ENCODE measurements around the gene CHDH. TPM values are rescaled to one million over a fixed set of nuclear protein-coding genes. Genes with fewer than 3 reads are reported as not detected.

The CHDH gene
- total and polyA plus RNA-seq, 7 experiments from 2014 or later: 0.05 to 1.3 (median 0.27) TPM; not detected in 2

- H3K4me1 Mint-ChIP-seq: peaks cover 0 to 5% (median 0%) of the 10 kb centered on the region in 7 donors
- Histone ChIP-seq H3K27me3 (ENCODE audit: control insufficient read depth in 2 of 2, insufficient read depth in 2 of 2, low read length in 2 of 2) (no peaks in the 10 kb centered on the region), H3K4me1 (ENCODE audit: control insufficient read depth in 2 of 2, insufficient read depth in 2 of 2, low read length in 2 of 2) (no peaks in the 10 kb centered on the region), H3K4me3 (ENCODE audit: low read length) (no peak overlapping the region), H3K27ac (ENCODE audit: low read depth, low read length) (no peak overlapping the region), H3K36me3 (ENCODE audit: control insufficient read depth in 2 of 3, insufficient read depth in 3 of 3, low read length in 3 of 3) (no peaks in the 10 kb centered on the region), H3K9me3 (ENCODE audit: control insufficient read depth in 2 of 3, low read length in 3 of 3) (no peaks in the 10 kb centered on the region)
- peaks cover 0 to 20% (median 9%) of the 10 kb centered on the region in 5 donors for H3K27me3 Mint-ChIP-seq
- intact Hi-C loops (cut with micrococcal nuclease): no loop called here
- ATAC-seq: no peak
- CTCF ChIA-PET: no interaction called here
- no peaks in the 10 kb centered on the region for H3K36me3 Mint-ChIP-seq
- no peak overlapping the region for H3K4me3 Mint-ChIP-seq
- peaks cover 0 to 2% (median 0%) of the 10 kb centered on the region in 11 donors for H3K9me3 Mint-ChIP-seq
- POLR2A ChIA-PET: no interaction called here
- DNase-seq: no peak
- H3K27ac Mint-ChIP-seq: no peak overlapping the region
Observed at GRCh38 chr3:53775834-53776251, 70.4 kb downstream of the CHDH start.

DNA sequence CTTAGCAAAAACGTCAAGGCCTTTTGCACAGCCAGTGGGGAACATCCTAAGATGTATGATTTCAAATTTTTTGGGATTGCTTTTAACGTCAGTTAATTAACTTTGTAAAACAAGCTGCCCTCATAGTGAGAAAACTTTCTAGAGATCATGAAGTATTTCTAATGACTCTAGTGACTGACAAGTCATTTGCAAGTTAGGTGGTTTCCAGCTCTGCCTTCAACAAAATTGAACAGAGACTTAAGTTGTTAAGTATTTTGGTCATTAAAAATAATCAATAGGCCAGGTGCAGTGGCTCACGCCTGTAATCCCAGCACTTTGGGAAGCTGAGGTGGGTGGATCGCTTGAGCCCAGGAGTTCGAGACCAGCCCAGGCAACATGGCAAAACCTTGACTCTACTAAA is 71.2 kb downstream of the CHDH start:
- ATAC-seq (no peak), DNase-seq (no peak)
- Histone ChIP-seq H3K27ac (ENCODE audit: low read depth, low read length) (no peak overlapping the region), H3K4me3 (ENCODE audit: low read length) (no peak overlapping the region), H3K36me3 (ENCODE audit: control insufficient read depth in 2 of 3, insufficient read depth in 3 of 3, low read length in 3 of 3) (no peaks in the 10 kb centered on the region), H3K4me1 (ENCODE audit: control insufficient read depth in 2 of 2, insufficient read depth in 2 of 2, low read length in 2 of 2) (no peaks in the 10 kb centered on the region), H3K9me3 (ENCODE audit: control insufficient read depth in 2 of 3, low read length in 3 of 3) (no peaks in the 10 kb centered on the region), H3K27me3 (ENCODE audit: control insufficient read depth in 2 of 2, insufficient read depth in 2 of 2, low read length in 2 of 2) (no peaks in the 10 kb centered on the region)
- peaks cover 0 to 3% (median 0%) of the 10 kb centered on the region in 11 donors for H3K9me3 Mint-ChIP-seq
- ChIA-PET CTCF (no interaction called here), POLR2A (no interaction called here)
- intact Hi-C loops (cut with micrococcal nuclease): no loop called here
- no peaks in the 10 kb centered on the region for H3K36me3 Mint-ChIP-seq
- no peak overlapping the region for H3K4me3 Mint-ChIP-seq
- no peak overlapping the region for H3K27ac Mint-ChIP-seq
- H3K27me3 Mint-ChIP-seq: peaks cover 6 to 22% (median 16%) of the 10 kb centered on the region in 5 donors
- H3K4me1 Mint-ChIP-seq: peaks cover 0 to 5% (median 0%) of the 10 kb centered on the region in 7 donors

DNA sequence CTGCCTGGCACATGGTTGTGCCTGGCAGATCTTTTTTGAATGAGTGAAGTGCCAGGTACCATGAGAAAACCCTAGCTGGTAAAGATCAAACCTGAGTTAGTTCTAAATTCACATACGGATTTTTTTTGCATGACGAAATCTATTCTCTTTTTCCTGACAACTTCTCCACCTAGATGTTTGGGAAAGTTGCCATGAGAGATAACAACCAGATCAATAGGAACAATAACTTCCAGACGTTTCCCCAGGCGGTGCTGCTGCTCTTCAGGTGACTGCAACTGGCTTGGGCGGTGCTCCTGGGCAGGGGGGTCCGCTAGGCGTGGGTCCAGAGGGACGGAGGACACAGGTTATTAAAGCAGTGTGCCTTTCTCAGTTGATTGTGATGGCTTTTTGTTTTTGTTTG is 71.8 kb downstream of the CHDH start:
- Histone ChIP-seq H3K36me3 (ENCODE audit: control insufficient read depth in 2 of 3, insufficient read depth in 3 of 3, low read length in 3 of 3) (no peaks in the 10 kb centered on the region), H3K27ac (ENCODE audit: low read depth, low read length) (no peak overlapping the region), H3K4me3 (ENCODE audit: low read length) (no peak overlapping the region), H3K27me3 (ENCODE audit: control insufficient read depth in 2 of 2, insufficient read depth in 2 of 2, low read length in 2 of 2) (no peaks in the 10 kb centered on the region), H3K4me1 (ENCODE audit: control insufficient read depth in 2 of 2, insufficient read depth in 2 of 2, low read length in 2 of 2) (no peaks in the 10 kb centered on the region), H3K9me3 (ENCODE audit: control insufficient read depth in 2 of 3, low read length in 3 of 3) (no peaks in the 10 kb centered on the region)
- Mint-ChIP-seq H3K36me3 (no peaks in the 10 kb centered on the region), H3K4me3 (no peak overlapping the region), H3K9me3 (peaks cover 0 to 3% (median 0%) of the 10 kb centered on the region in 11 donors), H3K27ac (no peak overlapping the region), H3K27me3 (peaks cover 8 to 25% (median 18%) of the 10 kb centered on the region in 5 donors), H3K4me1 (peaks cover 0 to 5% (median 0%) of the 10 kb centered on the region in 7 donors)
- ChIA-PET CTCF (no interaction called here), POLR2A (no interaction called here)
- intact Hi-C loops (cut with micrococcal nuclease): no loop called here
- ATAC-seq (no peak), DNase-seq (no peak)

GRCh38 chr3:53773611-53774368 is 72.4 kb downstream of the CHDH start:
- ATAC-seq (no peak), DNase-seq (no peak)
- H3K27ac Mint-ChIP-seq: no peak overlapping the region
- no peaks in the 10 kb centered on the region for H3K9me3 ChIP-seq (ENCODE audit: control insufficient read depth in 2 of 3, low read length in 3 of 3)
- H3K4me1 Mint-ChIP-seq: peaks cover 0 to 5% (median 0%) of the 10 kb centered on the region in 7 donors
- no peaks in the 10 kb centered on the region for H3K4me1 ChIP-seq (ENCODE audit: control insufficient read depth in 2 of 2, insufficient read depth in 2 of 2, low read length in 2 of 2)
- ChIA-PET POLR2A (no interaction called here), CTCF (no interaction called here)
- H3K36me3 ChIP-seq (ENCODE audit: control insufficient read depth in 2 of 3, insufficient read depth in 3 of 3, low read length in 3 of 3): no peaks in the 10 kb centered on the region
- H3K4me3 ChIP-seq (ENCODE audit: low read length): no peak overlapping the region
- no peak overlapping the region for H3K27ac ChIP-seq (ENCODE audit: low read depth, low read length)
- H3K36me3 Mint-ChIP-seq: no peaks in the 10 kb centered on the region
- no peak overlapping the region for H3K4me3 Mint-ChIP-seq
- H3K27me3 ChIP-seq (ENCODE audit: control insufficient read depth in 2 of 2, insufficient read depth in 2 of 2, low read length in 2 of 2): no peaks in the 10 kb centered on the region
- intact Hi-C loops (cut with micrococcal nuclease): no loop called here
- peaks cover 8 to 25% (median 18%) of the 10 kb centered on the region in 5 donors for H3K27me3 Mint-ChIP-seq
- H3K9me3 Mint-ChIP-seq: peaks cover 0 to 3% (median 0%) of the 10 kb centered on the region in 11 donors

DNA sequence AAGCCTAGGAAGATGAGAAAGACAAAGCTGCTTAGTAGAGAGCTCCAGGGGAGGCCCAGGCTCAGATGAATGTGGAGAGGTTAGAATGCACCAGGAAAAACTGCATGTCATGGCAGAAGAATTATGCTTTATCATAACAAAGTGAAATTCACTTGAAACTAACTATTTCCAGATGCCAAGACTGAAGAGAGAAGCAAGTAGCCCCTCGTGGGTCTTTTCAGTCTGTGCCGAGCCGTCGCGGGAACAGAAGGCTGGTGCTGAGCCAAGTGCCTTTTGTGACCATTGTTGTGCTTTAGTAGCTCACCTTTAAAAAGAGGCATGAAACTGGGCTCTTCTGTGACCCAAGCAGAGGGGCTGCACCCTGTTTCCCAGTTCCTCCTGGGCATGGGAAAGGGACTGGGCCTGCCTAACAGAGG is 73.2 kb downstream of the CHDH start:
- Histone ChIP-seq H3K4me1 (ENCODE audit: control insufficient read depth in 2 of 2, insufficient read depth in 2 of 2, low read length in 2 of 2) (no peaks in the 10 kb centered on the region), H3K4me3 (ENCODE audit: low read length) (no peak overlapping the region), H3K36me3 (ENCODE audit: control insufficient read depth in 2 of 3, insufficient read depth in 3 of 3, low read length in 3 of 3) (no peaks in the 10 kb centered on the region), H3K9me3 (ENCODE audit: control insufficient read depth in 2 of 3, low read length in 3 of 3) (no peaks in the 10 kb centered on the region), H3K27me3 (ENCODE audit: control insufficient read depth in 2 of 2, insufficient read depth in 2 of 2, low read length in 2 of 2) (no peaks in the 10 kb centered on the region), H3K27ac (ENCODE audit: low read depth, low read length) (no peak overlapping the region)
- DNase-seq: no peak
- no peak overlapping the region for H3K27ac Mint-ChIP-seq
- H3K27me3 Mint-ChIP-seq: peaks cover 8 to 27% (median 18%) of the 10 kb centered on the region in 5 donors
- CTCF ChIA-PET: no interaction called here
- no peak overlapping the region for H3K4me3 Mint-ChIP-seq
- ATAC-seq: no peak
- H3K9me3 Mint-ChIP-seq: peaks cover 0 to 3% (median 0%) of the 10 kb centered on the region in 11 donors
- H3K36me3 Mint-ChIP-seq: no peaks in the 10 kb centered on the region
- H3K4me1 Mint-ChIP-seq: peaks cover 0 to 5% (median 0%) of the 10 kb centered on the region in 7 donors
- intact Hi-C loops (cut with micrococcal nuclease): no loop called here
- POLR2A ChIA-PET: no interaction called here

GRCh38 chr3:53772562-53772961 is 73.7 kb downstream of the CHDH start:
- Histone ChIP-seq H3K4me1 (ENCODE audit: control insufficient read depth in 2 of 2, insufficient read depth in 2 of 2, low read length in 2 of 2) (no peaks in the 10 kb centered on the region), H3K9me3 (ENCODE audit: control insufficient read depth in 2 of 3, low read length in 3 of 3) (no peaks in the 10 kb centered on the region), H3K4me3 (ENCODE audit: low read length) (no peak overlapping the region), H3K36me3 (ENCODE audit: control insufficient read depth in 2 of 3, insufficient read depth in 3 of 3, low read length in 3 of 3) (no peaks in the 10 kb centered on the region), H3K27ac (ENCODE audit: low read depth, low read length) (no peak overlapping the region), H3K27me3 (ENCODE audit: control insufficient read depth in 2 of 2, insufficient read depth in 2 of 2, low read length in 2 of 2) (no peaks in the 10 kb centered on the region)
- Mint-ChIP-seq H3K4me1 (peaks cover 0 to 5% (median 0%) of the 10 kb centered on the region in 7 donors), H3K4me3 (no peak overlapping the region), H3K27me3 (peaks cover 8 to 31% (median 18%) of the 10 kb centered on the region in 5 donors), H3K9me3 (peaks cover 0 to 3% (median 0%) of the 10 kb centered on the region in 11 donors), H3K36me3 (no peaks in the 10 kb centered on the region), H3K27ac (no peak overlapping the region)
- intact Hi-C loops (cut with micrococcal nuclease): no loop called here
- DNase-seq (no peak), ATAC-seq (no peak)
- CTCF ChIA-PET: no interaction called here
- POLR2A ChIA-PET: no interaction called here
